ENCODE data around the gene CLDN20.
"Not testable (repeated sequence)": the region's sequence is repeated elsewhere in the genome, so short reads cannot be mapped to it uniquely, and the experiment has no call there.

CLDN20 gene, protein sequence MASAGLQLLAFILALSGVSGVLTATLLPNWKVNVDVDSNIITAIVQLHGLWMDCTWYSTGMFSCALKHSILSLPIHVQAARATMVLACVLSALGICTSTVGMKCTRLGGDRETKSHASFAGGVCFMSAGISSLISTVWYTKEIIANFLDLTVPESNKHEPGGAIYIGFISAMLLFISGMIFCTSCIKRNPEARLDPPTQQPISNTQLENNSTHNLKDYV

GRCh38 chr6:155263373-155264063 is at the start of gene CLDN20:
TSS of gene CLDN20 (plus strand) at chr6:155264013. CDS start at chr6:155275720, 11,707 bp downstream.
- DNase-seq: no peak

DNA sequence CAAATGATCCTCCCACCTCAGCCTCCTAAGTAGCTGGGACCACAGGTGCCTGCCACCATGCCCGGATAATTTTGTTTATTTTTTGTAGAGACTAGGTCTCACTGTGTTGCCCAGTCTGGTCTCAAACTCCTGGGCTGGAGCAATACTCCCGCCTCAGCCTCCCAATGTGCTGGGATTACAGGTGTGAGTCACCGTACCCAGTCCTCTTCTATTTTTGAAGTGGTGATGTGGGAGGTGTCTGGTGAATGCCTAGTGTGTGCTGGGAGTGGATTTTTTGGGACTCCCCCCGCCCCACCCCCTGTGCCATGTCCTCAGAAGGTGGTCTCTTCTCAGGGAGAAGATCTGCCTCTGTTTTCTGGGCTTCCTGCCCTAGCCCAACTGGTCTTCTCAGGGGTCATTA is 47.9 kb upstream of the CLDN20 start:
- no peak for DNase-seq

- DNase-seq: no peak
Measured at GRCh38 chr6:155216312-155217046, 47.3 kb upstream of the CLDN20 start.

DNA sequence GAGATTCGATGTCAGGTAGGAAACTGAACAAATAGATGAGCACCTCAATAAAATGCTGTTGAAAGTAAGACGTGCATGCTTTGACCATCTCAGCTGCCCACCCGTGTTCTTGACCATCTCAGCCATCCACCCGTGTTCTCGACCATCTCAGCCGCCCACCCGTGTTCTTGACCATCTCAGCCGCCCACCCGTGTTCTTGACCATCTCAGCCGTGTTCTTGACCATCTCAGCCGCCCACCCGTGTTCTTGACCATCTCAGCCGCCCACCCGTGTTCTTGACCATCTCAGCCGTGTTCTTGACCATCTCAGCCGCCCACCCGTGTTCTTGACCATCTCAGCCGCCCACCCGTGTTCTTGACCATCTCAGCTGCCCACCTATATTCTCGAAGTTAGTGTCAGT is 45.1 kb upstream of the CLDN20 start:
- not testable (repeated sequence) for DNase-seq

- DNase-seq: no peak
Measured at GRCh38 chr6:155219299-155219698, 44.5 kb upstream of the CLDN20 start.

GRCh38 chr6:155219858-155220301 is 43.9 kb upstream of the CLDN20 start:
- DNase-seq: no peak

GRCh38 chr6:155221086-155221485 is 42.7 kb upstream of the CLDN20 start:
- no peak for DNase-seq

DNA sequence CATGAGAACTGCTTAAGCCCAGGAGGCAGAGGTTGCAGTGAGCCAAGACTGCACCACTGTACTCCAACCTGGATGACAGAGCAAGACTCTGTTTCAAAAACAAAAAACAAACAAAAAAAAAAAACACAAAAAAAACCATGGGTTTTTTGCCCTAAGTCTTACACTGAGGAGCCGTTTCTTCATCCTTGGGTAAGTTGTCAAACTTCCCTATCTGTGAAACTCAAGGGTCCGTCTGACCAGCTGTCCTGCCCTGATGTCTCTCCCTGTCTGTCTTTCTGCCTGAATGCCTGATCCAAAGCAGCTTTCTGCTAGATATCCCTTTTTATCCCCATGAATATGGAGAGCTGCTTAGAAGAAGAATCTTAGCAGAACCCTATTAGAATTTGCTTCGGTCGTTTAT is 41.3 kb upstream of the CLDN20 start:
- no peak for DNase-seq

DNA sequence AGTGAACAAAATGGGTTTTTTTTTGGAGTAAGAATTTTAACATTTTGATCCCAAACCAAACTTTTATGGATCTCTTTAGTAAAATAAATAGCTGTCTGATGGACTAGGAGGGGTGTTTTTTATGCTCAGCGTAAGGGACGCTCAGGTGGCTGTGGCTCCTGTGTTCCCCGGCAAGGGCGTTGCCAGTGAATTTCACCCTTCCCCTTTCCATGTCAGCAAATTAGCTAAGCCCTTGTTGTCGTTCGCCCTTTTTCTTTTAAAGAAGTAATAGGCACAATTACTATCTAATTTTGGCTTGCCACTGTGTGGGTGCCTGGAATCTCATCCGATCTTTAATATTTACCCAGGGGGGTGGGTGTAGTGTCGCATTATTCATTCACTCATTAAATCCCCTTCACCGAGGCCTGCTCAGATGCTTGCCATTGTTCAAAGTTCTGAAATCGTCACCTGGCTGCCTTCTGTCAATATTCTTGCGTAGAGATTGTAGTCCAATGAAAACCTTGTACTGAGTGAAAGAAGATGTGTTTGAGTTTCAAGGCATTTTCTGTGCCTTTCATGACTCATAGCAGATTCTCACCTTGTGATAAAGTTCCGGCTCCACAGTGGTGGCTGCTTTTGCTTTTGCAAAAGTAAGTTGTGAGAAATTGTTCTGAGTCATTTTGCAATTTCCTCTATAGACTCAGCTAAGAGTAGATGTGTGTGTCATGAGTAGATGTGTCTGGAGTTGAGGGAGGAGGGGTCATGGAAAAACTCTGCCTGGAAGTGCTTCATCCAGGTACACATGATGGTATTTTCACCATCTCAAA is 40.0 kb upstream of the CLDN20 start:
- no peak for DNase-seq

- DNase-seq: no peak
Measured at GRCh38 chr6:155224618-155225017, 39.2 kb upstream of the CLDN20 start.

DNA sequence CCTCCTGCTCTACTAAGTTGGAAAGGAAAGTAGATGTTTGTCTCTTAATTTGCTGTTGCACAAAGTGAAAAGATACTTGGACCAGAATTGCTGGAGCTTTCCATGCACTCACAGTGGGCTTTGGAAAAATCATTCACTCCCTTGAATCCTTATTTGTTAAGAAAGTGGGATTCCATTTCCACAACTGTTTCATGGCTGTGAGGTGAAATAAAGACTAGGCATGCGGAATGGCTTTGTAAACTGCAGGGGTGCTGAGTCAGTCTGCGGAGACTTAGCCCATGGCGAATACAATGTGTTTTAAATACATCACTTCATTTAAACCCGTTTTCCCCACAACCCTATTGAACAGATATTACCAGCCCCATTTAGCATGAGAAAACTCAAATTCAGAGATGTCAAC is 36.8 kb upstream of the CLDN20 start:
- no peak for DNase-seq

GRCh38 chr6:155228546-155229166 is 35.2 kb upstream of the CLDN20 start:
- no peak for DNase-seq

GRCh38 chr6:155230975-155231374 is 32.8 kb upstream of the CLDN20 start:
- DNase-seq: not testable (repeated sequence)

DNA sequence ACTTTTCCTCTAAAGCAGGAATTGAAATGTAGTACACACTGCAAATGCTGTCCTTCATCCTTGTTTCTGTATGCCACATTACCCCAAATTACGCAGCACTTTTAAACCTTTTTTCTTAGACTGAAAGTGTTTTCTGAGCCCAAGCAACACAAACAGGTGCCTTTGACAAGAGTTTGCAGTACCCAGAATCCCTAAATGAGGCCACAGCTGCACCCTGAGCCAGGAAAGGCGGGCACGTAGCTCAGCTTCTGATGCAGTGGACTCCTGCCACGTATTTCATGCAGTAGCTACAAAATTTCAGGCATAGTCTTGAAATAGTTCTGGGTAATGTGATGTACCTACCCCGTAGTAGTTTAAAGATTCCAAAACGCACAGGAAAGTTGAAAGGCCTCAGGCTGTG is 31.0 kb upstream of the CLDN20 start:
- no peak for DNase-seq

- DNase-seq: no peak
Measured at GRCh38 chr6:155234167-155234566, 29.6 kb upstream of the CLDN20 start.

- no peak for DNase-seq
Measured at GRCh38 chr6:155234687-155235086, 29.1 kb upstream of the CLDN20 start.

GRCh38 chr6:155235087-155235486 is 28.7 kb upstream of the CLDN20 start:
- no peak for DNase-seq

GRCh38 chr6:155237613-155238012 is 26.2 kb upstream of the CLDN20 start:
- no peak for DNase-seq

DNA sequence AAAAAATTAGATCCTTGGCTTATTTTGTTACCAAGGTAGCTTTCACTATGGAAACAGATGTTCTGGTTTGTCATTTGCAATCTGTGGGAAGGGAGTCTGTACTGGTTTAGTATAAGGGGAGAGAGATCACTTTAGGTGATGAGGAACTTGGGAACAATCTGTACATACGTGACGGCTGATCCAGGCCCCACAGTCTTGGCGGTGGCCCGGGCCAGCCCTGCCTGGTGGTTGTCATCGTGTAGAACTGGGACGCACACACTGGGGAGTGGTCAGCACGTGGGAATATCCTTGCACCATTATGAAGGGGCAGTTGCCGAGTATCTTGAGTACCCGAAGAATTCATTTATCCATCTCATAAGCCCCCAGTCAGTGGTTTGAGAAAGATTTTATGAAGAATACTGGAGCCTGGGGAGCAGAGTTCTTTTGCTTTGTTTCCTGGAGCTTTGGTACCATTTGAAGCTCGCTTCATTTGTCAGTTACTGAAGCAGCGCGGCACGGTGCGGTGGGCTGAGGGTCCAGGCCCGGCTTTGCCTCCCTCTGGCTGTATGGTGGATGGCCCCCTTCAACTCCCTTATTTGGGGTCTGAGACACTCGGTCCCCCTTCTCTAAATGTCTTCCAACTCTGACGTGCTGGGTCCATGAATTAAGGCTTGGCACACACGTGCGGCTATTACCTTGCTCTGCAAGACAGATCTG is 22.8 kb upstream of the CLDN20 start:
- DNase-seq: no peak

DNA sequence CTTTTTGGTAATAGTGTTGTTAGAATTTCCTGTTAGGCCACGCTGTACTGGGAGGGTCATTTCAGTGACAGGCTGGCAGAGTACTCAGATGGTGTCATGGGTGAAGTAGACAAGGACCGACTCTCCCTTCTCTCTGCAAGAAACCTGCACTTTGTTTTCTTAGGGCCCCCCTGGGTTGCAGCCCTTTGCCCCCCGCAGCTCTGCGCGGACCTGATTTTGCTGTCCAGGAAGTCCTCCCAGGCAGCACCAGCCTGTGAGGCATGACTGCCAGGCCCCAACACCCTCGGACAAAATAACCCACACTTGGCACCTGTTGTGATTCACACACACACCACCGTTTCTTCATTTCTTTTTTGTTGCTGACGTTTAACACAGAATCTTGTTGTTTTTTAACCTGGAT is 21.8 kb upstream of the CLDN20 start:
- no peak for DNase-seq

GRCh38 chr6:155244434-155244833 is 19.4 kb upstream of the CLDN20 start:
- DNase-seq: peak; percentile 91

- DNase-seq: no peak
Measured at GRCh38 chr6:155245193-155245592, 18.6 kb upstream of the CLDN20 start.
